ENCODE results near the gene PTPRM.
A peak's percentile ranks its signal among the peaks of the same experiment; 100 is the strongest.

The PTPRM gene

DNA sequence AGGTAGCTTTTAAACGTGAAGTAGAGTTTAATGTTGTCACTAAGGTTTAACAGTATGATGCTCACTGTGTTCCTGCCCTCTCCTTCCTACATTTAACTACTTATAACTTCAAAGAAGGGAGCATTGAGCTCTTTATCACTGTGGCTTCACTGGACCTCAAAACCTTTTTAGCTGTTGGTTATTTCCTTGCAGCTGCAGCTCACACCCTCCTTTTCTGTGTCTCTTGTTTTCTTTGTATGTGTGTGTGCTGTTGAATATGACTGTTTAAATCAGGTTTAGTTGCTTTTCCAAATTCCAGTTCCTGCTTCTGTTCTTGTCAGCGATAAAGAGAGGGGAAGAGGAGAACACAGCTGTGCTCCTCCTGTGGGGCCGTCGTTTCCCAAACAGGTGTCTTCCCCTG, 208.0 kb downstream of the PTPRM start:
- no peak overlapping the region for H3K4me3 ChIP-seq (ENCODE audit: low read depth, low read length)
- TF ChIP-seq, protein P1, sequence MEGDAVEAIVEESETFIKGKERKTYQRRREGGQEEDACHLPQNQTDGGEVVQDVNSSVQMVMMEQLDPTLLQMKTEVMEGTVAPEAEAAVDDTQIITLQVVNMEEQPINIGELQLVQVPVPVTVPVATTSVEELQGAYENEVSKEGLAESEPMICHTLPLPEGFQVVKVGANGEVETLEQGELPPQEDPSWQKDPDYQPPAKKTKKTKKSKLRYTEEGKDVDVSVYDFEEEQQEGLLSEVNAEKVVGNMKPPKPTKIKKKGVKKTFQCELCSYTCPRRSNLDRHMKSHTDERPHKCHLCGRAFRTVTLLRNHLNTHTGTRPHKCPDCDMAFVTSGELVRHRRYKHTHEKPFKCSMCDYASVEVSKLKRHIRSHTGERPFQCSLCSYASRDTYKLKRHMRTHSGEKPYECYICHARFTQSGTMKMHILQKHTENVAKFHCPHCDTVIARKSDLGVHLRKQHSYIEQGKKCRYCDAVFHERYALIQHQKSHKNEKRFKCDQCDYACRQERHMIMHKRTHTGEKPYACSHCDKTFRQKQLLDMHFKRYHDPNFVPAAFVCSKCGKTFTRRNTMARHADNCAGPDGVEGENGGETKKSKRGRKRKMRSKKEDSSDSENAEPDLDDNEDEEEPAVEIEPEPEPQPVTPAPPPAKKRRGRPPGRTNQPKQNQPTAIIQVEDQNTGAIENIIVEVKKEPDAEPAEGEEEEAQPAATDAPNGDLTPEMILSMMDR (conservative IDR thresholded peaks at IDR 0.05; ENCODE audit: low read depth, low read length): no peak
- no peak for DNase-seq (ENCODE audit: low read depth)

DNA sequence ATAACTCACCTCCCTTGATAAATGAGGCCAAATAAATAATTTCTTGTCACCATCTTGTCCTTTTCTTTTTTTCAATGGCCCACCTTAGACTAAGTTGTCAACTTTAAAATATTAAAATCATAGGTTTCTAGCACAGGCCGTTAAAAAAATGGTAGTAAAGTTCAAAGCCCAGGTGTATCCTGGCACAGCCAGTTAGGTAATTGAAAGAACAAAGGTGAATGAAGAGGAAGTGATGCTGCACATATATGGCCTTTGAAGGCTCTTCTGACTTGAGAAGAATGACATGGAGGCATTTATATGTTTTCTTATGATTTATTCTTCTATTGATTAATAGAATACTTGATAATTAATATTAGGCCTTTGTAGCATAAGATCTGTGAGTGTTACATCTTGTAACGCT, 208.7 kb downstream of the PTPRM start:
- TF ChIP-seq, protein P1 (conservative IDR thresholded peaks at IDR 0.05; ENCODE audit: low read depth, low read length): no peak
- no peak for DNase-seq (ENCODE audit: low read depth)
- H3K4me3 ChIP-seq (ENCODE audit: low read depth, low read length): no peak overlapping the region

DNA sequence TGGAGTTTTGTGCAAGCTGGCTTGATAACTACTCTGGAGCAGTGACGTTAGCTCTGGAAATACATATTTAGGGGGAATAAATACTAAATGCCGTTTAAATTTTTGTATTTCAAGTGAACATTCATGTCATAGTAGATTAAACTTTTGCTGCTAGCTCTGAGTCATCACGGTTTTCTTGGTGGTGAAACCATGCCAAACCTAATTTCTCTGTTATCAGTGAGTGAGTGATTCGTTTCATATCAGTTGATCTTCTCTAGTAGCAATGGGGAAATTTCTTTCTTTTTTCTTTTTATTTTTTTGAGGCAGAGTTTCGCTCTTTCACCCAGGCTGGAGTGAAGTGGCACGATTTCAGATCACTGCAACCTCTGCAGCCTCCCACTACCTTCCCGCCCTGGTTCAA, 211.1 kb downstream of the PTPRM start:
- DNase-seq (ENCODE audit: low read depth): peak; percentile 63
- H3K4me3 ChIP-seq (ENCODE audit: low read depth, low read length): no peak overlapping the region
- TF ChIP-seq, protein P1 (conservative IDR thresholded peaks at IDR 0.05; ENCODE audit: low read depth, low read length): no peak

DNA sequence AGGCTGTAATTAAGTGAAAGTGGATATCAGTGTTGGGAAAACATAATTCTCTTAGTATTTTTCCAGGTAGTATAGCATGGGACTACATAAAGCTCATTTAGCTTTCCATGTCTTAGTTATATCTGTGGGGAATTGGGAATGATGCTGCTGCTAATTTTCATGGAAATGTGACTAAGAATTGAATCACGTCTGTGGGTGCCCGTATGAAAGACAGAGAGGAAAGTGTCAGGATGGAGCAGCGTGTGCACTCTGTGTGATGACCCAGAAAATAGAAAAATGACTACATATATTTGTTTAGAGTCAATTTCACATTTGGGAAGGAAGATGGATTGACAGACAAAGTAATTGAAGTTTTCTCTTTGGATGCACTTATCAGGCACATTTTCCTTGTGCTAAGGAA, 212.1 kb downstream of the PTPRM start:
- TF ChIP-seq, protein P1 (conservative IDR thresholded peaks at IDR 0.05; ENCODE audit: low read depth, low read length): no peak
- H3K4me3 ChIP-seq (ENCODE audit: low read depth, low read length): no peak overlapping the region
- DNase-seq (ENCODE audit: low read depth): no peak

DNA sequence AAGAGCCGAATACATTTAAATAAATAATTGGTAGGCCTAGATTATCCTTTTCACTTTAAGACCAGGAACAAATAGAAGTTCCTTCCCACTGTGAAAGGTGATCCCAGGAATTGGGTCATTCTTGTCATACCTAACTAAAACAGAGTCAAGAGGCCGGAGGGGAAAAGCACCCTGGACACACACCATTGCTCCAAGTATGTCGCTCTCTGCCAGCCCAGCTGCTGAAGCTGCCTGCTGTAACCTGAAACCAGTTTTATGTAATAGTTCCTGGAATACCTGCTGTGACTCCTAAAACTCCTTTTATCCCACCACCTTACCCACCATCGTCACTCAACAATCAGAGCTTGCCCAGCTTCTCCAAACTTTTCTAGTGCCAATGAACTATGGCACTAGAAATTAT, 217.1 kb downstream of the PTPRM start:
- H3K4me3 ChIP-seq (ENCODE audit: low read depth, low read length): no peak overlapping the region
- TF ChIP-seq, protein P1 (conservative IDR thresholded peaks at IDR 0.05; ENCODE audit: low read depth, low read length): no peak
- DNase-seq (ENCODE audit: low read depth): no peak

DNA sequence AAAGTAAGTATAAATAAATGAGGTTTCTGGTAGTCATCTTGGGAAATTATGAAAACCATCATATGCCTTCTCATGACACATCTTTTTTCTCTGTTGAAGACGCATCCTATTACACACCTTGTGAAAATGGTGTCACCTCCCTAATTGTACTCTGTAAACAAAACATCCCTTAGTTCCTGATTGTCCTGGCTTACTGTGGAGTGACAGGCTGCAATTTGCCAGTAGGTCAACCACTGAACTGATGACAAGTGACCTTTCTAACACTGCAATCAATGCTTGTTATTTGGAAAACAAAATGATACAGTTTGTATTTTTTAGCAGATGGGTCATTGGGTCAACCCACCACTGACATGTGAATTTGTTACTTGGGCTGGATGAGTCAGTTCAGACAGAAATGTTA, 219.5 kb downstream of the PTPRM start:
- TF ChIP-seq, protein P1 (conservative IDR thresholded peaks at IDR 0.05; ENCODE audit: low read depth, low read length): no peak
- DNase-seq (ENCODE audit: low read depth): no peak
- no peak overlapping the region for H3K4me3 ChIP-seq (ENCODE audit: low read depth, low read length)

DNA sequence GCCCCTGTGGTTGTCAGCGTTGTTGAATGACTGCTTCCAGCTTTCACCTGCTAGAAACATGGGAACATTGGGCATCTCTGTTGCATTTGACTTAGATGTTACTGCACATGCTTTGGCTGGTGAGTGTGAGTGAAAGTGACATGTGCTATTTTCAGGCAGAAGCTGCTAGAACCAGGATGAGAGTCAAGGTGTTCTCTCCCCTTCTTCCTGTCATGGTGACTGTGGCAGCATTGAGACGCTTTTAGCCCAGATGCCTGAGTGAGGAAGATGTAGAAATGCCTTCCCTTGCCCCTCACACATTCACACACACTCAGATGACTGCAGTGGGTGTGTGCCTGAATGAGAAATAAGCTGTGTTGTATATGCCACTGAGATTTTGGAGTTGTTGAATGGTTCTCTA, 220.2 kb downstream of the PTPRM start:
- TF ChIP-seq, protein P1 (conservative IDR thresholded peaks at IDR 0.05; ENCODE audit: low read depth, low read length): no peak
- no peak for DNase-seq (ENCODE audit: low read depth)
- no peak overlapping the region for H3K4me3 ChIP-seq (ENCODE audit: low read depth, low read length)

All from choroid plexus epithelial cell (primary cell).